PFSK-1 (cell line): ENCODE measurements around the gene LGR4.

Source experiments
- POLR2AphosphoS5 ChIP-seq: IDR thresholded peaks from 2 replicates; pipeline ENCODE4 v1.6.1; 2012; ENCODE audit warnings: low read depth, mild to moderate bottlenecking, control low read depth, low read length, moderate library complexity
- REST ChIP-seq, 2 experiments: IDR thresholded peaks; 2 replicates each; pipeline versions ENCODE4 v1.6.1 to v1.8.0; 2011 to 2012; ENCODE audit warnings: low read depth in 2 of 2, low read length in 2 of 2, control low read depth in 1 of 2, inconsistent platforms in 1 of 2, mild to moderate bottlenecking in 1 of 2, moderate library complexity in 1 of 2; ENCODE audit not compliant: insufficient read depth in 1 of 2

GRCh38 chr11:27354359-27354965 lies 118.1 kb downstream of the LGR4 start:
- TF ChIP-seq POLR2AphosphoS5, result no peak
- TF ChIP-seq REST (IDR thresholded peaks at IDR 0.05; ENCODE audit: insufficient read depth in 1 of 2, low read depth in 2 of 2, low read length in 2 of 2), result no peak
